Left hindlimb (tissue), 1 donor: Measurements from ENCODE around the gene CTNND1.
"Not testable (repeated sequence)": the region's sequence is repeated elsewhere in the genome, so short reads cannot be mapped to it uniquely, and the experiment has no call there.

Source experiments
- DNase-seq: peaks from one replicate; pipeline ENCODE4 v3.0.0-alpha.2; 2018

CTNND1 gene

GRCh38 chr11:57761301-57762234, at the start of gene CTNND1:
Gene CTNND1 (plus strand): TSS chr11:57761802. CDS start chr11:57791479, 29,677 bp downstream.
- peak; percentile 94 for DNase-seq

- peak; percentile 94 for DNase-seq
These were observed 49.1 kb upstream of the CTNND1 start, which contains the start of gene TMX2 for GRCh38 chr11:57712256-57713150. Gene TMX2 (plus strand): TSS chr11:57712593. CDS start chr11:57712619, 26 bp downstream.

DNA sequence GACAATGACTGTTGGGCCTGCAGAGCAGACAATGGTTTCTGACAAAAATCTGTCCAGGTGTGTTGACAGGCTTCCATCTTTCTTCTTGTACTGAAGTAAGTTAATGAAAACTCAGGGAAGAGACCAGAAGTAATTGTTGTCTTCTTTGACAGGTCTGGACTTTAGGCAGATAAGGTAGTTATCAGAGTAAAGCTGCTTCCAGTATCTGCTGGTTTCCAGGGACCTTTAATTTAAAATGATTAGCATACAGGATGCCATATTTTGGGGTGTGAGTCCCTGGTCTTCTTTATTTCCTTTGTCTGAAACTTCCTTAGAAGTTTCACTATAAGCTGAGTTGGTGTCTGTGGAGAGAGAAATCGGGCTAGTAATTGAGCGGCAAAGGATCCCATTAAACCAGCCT, 47.8 kb upstream of the CTNND1 start:
- no peak for DNase-seq

DNA sequence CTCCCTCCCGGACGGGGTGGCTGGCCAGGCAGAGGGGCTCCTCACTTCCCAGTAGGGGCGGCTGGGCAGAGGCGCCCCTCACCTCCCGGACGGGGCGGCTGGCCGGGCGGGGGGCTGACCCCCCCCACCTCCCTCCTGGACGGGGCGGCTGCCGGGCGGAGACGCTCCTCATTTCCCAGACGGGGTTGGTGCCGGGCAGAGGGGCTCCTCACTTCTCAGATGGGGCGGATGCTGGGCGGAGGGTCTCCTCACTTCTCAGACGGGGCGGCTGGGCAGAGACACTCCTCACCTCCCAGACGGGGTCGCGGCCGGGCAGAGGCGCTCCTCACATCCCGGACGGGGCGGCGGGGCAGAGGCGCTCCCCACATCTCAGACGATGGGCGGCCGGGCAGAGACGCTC, 44.9 kb upstream of the CTNND1 start:
- not testable (repeated sequence) for DNase-seq

DNA sequence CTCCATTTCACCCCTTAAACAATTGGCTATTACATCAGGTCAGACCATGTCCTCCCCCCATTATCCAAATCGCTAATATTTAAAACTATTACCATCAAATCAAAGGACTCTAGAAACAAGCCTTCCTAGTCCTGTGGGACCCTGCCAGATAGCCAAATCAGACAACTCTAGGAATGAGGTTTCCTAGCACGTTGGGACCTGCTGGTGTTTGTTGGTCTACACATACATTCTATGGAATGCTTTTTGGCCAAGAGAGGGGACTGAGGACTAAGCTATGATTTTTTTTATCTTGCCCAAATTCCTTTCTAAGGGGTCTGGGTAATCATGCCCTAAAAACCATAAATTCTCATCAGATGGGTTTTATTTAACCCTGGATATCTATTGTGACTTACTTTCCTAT, 34.4 kb upstream of the CTNND1 start:
- no peak for DNase-seq

DNA sequence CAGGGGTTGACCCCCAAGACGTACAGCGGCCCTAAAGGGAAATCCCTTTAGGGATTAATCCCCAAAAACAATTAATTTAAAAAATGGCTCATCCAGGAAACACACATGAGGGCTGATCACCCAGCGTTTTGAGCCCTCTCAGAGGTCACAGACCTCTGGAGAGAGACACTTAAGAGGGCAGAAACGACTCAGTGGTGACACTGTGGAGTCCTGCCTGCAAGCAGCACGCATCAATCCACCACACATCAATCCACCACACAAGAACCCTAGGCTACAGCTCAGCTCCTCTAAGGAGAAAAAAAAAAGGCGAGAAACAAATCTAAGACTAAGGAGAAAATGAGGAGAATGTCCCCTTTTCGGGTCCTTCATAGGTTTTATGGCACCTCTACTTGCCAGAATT, 32.8 kb upstream of the CTNND1 start:
- no peak for DNase-seq

DNA sequence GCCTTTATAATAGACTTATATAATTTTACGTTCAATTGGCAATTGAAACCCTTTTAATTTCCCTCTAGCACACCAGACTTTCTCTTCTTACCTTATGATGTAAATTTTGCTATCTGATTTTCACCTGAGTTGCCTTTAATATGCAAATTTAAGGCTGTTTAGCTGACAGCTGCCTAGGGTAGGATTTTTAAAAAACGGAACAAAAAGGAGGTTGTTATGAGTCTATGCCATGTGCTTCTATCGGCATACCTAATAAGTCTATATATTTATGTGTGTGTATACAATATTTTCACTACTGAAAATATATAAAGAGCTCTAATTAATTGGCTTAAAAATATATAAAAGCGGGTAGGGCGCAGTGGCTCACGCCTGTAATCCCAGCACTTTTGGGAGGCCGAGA, 32.1 kb upstream of the CTNND1 start:
- no peak for DNase-seq

GRCh38 chr11:57732661-57733060, 28.9 kb upstream of the CTNND1 start:
- DNase-seq = no peak

DNA sequence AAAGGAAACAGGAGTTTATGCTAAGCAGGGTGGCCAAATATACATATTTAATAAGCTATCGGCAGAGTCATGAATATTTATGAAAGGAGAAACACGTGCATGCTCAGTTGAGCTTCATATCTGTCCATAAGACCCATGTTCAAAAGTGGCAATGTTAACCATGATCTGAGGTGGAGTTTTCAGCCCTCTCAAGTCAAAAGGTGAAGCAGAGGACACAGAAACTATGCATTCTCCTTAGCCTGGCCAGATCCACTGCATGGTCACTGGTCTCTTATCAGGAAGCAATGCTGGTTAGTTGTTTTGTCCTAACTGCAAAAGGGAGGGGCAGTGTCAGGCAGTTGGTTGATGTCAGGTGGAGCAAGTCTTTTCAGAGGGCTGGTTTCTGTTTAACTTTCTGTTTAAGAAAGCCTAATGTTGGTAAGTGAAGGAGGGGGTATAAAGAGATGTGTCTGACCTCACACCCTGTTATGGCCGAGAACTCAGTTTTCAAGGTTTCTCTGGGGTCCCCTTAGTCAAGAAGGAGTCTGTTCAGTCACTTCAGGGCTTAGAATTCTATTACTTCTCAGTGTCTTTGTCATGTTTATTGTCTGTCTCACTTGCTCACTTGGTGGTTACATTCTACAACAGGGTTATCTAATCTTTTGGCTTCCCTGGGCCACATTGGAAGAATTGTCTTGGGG, 25.8 kb upstream of the CTNND1 start:
- no peak for DNase-seq

DNA sequence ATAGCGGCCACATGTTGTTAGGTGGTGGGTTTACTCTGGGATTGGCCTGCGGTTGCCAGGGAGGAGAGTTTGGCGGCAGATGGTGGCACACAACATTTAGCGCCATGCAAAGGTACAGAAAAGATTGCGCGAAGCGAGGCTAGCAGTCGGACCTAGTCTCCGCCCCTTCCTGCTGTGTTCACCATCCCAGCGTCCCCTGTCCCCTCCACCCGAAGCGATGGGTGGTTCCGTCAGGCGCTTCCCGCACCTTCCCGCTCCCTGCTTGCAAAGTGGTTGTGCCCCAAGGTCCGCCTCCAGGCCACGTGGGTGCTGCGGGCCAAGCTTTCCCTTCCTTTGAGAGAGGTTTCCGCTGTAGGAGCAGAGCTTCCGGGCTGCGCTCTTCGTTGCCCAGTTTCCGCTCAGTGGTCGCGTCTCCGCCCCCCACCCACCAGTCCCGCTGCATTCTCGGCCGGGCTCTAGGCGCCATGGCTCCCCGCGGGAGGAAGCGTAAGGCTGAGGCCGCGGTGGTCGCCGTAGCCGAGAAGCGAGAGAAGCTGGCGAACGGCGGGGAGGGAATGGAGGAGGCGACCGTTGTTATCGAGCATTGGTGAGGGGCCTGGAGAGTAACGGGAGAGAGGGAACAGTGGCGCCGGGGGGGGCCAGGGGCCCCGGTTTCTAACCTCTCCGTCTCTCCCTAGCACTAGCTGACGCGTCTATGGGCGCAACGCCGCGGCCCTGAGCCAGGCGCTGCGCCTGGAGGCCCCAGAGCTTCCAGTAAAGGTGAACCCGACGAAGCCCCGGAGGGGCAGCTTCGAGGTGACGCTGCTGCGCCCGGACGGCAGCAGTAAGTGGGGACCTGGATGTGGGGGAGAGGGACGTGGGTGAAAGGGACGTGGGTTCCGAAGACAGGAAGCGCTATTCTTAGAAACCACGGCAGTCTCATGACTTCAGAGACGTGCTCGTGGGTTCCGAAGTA, 20.2 kb upstream of the CTNND1 start, which contains the start of gene SELENOH:
SELENOH (plus strand) TSS at position 360 of the 955 bp plus-strand sequence; CDS start at position 465, 105 bp downstream.
- DNase-seq = peak; percentile 98

- no peak for DNase-seq
These were observed 19.5 kb upstream of the CTNND1 start for GRCh38 chr11:57742087-57742452.

GRCh38 chr11:57744357-57744756, 17.2 kb upstream of the CTNND1 start:
- no peak for DNase-seq

- DNase-seq = no peak
These were observed 16.4 kb upstream of the CTNND1 start for GRCh38 chr11:57745206-57745605.

DNA sequence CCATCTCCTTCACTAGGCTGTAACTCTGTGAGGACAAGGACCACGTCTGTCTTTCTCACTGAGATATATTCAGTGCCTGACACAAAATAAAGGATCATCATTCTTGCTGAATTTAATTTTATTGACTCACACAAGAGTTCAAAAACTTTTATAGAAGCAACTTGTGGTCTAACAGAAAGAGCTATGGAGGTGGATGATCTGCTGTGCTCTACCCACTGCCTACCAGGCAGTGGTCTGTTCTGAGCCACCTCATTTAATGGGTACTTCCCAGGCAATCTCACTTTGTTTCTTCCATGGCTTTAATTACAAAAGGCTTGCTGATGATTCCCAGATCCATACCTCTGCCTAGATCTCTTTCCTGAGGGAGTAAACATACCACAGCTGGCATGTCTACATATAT, 14.7 kb upstream of the CTNND1 start:
- no peak for DNase-seq

GRCh38 chr11:57751176-57751575, 10.4 kb upstream of the CTNND1 start:
- DNase-seq = no peak

DNA sequence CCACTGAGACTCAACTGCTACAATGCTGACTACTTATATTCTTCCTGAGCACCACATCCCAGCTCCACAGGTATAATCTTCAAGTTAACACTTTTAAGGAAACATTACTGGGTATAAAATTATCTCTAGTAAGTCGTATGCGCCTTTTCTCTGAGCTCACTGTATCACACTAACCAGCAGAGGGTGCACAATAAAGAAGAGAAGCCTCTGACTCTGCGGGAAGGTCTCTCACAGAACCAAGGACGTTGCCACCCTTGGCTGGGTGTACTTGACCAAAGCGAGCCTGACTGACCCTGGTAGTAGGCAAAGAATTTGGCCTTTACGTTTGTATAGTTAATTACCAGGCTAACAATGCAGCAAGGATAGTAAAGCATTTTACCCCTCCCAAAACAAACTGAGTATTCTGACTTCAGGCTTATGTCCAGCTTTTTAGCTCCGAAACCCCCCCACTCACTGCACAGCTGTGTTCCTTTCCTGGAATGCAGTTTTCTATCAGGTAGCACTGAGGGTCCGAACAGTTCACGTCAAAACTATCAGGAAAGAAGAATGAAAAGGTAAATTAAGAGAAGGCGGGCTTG, 9.8 kb upstream of the CTNND1 start, which contains the start of gene BTBD18:
BTBD18 (minus strand) TSS at position 144 of the 578 bp plus-strand sequence. CDS start 631 bp downstream, outside the sequence.
- DNase-seq = no peak

GRCh38 chr11:57752954-57753353, 8.6 kb upstream of the CTNND1 start:
- no peak for DNase-seq

- no peak for DNase-seq
These were observed 3.4 kb upstream of the CTNND1 start for GRCh38 chr11:57758174-57758573.

GRCh38 chr11:57762235-57762861, 746 bp downstream of the CTNND1 start:
- peak; percentile 41 for DNase-seq

- DNase-seq = peak; percentile 34
These were observed 2.0 kb downstream of the CTNND1 start for GRCh38 chr11:57763568-57763967.

GRCh38 chr11:57764021-57764420, 2.4 kb downstream of the CTNND1 start:
- DNase-seq = no peak
